ENCODE data around the gene BCL11B. TPM values are rescaled to one million over a fixed set of nuclear protein-coding genes. Genes with fewer than 3 reads are reported as not detected.

Gene BCL11B
- total RNA-seq, 4 donors from 2014 or later: 0.68 to 1.5 (median 0.85) TPM

DNA sequence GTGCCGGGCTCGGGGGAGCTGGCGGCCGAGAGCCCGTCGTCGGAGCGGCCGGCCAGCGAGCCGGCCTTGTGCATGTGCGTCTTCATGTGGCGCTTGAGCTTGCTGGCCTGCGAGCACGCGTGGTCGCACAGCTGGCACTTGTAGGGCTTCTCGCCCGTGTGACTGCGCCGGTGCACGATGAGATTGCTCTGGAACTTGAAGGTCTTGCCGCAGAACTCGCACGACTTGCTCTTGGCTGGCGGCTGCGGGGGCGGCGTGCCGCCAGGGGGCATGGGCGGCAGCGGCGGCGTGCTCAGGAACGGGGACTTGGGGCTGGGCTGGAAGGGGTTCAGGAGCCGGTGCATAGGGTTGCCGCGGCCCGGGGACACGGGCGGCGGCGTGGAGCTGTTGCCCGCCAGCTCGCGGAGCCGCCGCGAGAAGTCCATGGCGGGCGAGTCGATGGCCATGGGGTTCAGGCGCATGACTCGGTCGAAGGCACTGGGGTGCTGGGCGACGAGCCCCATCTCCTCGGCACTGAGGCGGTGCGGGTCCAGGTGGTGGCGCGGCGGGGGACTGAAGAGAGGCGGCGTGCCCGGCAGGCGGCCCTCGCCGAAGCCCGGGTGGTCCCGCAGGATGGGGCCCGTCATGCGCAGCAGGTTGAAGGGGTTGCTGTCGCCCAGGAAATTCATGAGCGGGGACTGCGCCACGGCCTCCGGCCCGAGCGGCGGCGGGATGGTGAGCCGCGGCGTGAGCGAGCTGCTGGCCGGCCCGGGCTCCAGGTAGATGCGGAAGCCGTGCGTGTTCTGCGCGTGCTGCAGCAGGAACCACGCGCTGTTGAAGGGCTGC lies 96.5 kb downstream of the BCL11B start:
- TF ChIP-seq, protein P1, sequence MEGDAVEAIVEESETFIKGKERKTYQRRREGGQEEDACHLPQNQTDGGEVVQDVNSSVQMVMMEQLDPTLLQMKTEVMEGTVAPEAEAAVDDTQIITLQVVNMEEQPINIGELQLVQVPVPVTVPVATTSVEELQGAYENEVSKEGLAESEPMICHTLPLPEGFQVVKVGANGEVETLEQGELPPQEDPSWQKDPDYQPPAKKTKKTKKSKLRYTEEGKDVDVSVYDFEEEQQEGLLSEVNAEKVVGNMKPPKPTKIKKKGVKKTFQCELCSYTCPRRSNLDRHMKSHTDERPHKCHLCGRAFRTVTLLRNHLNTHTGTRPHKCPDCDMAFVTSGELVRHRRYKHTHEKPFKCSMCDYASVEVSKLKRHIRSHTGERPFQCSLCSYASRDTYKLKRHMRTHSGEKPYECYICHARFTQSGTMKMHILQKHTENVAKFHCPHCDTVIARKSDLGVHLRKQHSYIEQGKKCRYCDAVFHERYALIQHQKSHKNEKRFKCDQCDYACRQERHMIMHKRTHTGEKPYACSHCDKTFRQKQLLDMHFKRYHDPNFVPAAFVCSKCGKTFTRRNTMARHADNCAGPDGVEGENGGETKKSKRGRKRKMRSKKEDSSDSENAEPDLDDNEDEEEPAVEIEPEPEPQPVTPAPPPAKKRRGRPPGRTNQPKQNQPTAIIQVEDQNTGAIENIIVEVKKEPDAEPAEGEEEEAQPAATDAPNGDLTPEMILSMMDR (IDR thresholded peaks at IDR 0.05; ENCODE audit: low read depth): no peak

DNA sequence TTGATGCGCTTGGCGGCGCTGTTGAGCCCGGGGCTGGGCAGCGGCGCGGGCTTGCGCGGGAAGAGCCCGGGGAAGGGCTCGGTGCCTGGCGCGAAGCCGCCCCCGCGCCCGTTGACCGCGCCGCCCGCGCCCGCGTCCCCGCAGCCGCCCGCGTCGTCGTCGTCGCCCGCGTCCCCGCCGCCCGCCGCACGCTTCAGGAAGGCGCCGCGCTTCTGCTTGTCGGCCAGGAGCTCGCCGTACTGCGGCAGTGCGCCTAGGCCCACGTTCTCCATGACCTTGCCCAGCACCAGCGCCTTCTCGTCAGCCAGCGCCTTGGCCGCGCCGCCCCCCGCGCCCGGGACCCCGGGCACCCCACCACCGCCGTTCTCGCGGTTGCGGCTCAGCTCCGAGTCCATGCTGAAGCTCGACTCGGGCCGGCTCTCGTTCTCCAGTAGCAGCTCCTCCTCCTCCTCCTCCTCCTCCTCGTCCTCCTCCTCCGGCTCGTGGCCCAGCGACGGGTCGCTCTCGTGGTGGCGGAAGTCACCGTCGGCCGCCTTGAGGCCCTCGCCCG lies 97.2 kb downstream of the BCL11B start:
- TF ChIP-seq, protein P1 (IDR thresholded peaks at IDR 0.05; ENCODE audit: low read depth): no peak

DNA sequence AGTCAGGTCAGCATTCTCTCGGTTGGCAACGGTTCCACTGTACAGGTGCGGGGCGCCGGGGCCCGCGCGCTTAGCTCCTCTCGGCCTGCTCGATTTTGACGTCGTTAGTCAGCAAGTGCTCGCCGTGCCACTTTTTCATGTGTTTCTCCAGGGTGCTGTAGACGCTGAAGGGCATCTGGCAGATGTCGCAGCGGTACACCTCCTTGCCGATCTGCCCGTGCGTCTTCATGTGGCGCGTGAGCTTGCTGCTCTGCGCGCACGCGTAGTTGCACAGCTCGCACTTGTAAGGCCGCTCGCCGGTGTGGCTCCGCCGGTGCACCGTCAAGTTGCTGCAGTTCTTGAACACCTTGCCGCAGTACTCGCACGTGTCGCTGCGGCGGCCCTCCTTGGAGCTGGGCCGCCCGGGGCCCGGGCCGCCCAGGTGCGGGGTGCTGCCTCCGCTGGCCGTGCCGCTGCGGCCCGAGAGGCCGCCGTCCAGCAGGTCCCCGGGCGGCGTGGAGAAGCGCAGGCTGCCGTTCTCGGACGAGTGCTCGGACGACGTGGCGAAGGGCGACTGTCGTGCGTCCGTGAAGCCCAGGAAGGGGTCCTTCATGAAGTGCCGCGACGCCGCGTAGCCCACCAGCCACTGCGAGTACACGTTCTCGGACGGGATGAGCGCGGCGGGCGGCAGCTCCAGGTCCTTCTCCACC lies 97.8 kb downstream of the BCL11B start:
- TF ChIP-seq, protein P1 (IDR thresholded peaks at IDR 0.05; ENCODE audit: low read depth): no peak

DNA sequence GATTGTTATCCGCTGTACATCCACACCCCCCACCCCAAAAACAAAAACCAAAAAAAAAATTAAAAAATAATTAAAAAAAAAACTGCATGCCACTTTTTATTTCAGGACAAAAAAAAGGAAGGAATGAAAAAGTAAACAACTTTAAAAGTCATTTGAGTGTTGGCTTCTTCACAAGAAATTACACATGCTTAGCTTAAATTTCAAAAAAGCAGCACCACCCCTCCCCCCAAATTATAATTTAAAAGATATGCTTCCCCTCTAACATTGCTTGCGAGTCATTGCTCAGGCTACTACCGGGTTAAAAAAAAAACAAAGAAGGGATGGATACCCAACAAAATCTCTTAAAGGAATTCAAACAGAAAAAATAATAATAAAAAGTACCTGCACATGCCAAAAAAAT lies 98.5 kb downstream of the BCL11B start:
- TF ChIP-seq, protein P1 (IDR thresholded peaks at IDR 0.05; ENCODE audit: low read depth): no peak

DNA sequence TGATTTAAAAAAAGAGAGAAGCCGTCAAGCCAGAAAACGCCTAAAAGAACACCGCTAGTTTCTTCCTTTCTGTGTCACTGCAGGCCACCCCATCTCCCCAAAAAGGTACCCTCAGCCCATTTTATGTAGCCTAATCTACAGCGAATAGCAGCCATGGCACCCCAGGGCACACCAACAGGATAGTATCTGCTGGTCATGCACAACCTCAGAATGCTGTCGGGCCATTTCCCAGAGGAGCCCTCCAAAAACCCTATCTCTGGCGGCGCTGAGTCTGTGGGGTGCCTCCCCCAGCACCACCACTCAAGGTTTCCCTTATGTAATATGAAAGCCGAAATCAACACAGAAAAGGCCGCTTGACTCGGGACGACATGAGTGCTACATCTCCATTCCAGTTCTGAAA lies 98.9 kb downstream of the BCL11B start:
- TF ChIP-seq, protein P1 (IDR thresholded peaks at IDR 0.05; ENCODE audit: low read depth): no peak

DNA sequence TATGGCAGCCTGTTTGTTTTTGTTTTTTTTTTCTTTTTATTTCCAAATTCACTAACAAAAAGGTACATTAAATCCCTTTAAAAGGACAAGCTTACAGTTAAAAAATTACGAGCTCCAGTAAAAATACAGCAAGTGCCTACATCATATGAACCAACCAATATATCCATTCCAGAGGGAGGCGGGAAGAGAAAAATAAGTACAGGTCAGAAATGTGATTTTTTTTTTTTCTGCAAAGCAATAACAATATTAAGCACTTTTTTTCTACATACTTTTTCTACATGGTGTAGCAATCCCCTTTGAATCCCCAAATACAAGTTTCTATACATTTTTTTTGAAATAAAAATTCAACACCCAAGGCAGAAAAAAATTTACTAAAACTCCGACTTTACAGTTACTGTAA lies 100.6 kb downstream of the BCL11B start:
- TF ChIP-seq, protein P1 (IDR thresholded peaks at IDR 0.05; ENCODE audit: low read depth): no peak

DNA sequence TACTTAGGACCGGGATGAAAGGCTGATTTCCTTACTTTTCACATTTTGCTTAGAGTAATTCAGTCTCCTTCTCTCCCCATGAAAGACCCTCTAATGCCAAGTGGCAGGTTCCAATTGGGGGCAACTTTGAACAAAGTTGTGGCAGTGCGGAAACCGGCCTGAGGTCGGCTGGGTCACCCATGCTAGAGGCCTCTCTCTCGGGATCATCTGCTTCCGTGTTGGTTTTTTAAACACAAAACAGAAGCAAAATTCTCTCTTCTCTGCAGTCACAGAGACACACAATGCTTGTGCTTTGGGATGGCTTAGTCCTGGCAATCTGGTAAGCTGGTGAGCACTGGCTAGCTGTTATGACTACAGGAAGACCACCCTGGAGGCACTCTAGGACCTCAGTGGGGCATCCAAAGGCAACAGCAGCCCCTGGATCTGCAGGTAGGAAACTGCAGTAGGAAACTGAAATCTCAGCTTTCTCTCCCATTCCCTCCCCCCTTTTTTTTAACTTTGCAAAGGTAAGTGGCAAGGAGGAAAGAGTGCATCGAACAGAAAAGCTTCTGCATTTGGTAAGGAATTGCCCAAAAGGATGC lies 102.1 kb downstream of the BCL11B start:
- TF ChIP-seq, protein P1 (IDR thresholded peaks at IDR 0.05; ENCODE audit: low read depth): no peak

Measured in subcutaneous adipose tissue (tissue), 4 donors.